AG10803 (cell line): ENCODE measurements around the gene YKT6.

Experiments used
- DNase-seq: peaks from one replicate; pipeline ENCODE4 v3.0.0; 2010; ENCODE audit warnings: low read depth
- H3K4me3 ChIP-seq: 2 replicates; pipeline ENCODE4 v1.5.1; 2011; ENCODE audit warnings: mild to moderate bottlenecking, low read length, control low read depth
- TF ChIP-seq, protein P1 (sequence below): conservative IDR thresholded peaks from 2 replicates; pipeline ENCODE4 v1.5.1; 2011; ENCODE audit warnings: mild to moderate bottlenecking, low read length, control low read depth, inconsistent platforms

The YKT6 gene

GRCh38 chr7:44210107-44210506 lies 9.3 kb downstream of the YKT6 start:
- TF ChIP-seq, protein P1, sequence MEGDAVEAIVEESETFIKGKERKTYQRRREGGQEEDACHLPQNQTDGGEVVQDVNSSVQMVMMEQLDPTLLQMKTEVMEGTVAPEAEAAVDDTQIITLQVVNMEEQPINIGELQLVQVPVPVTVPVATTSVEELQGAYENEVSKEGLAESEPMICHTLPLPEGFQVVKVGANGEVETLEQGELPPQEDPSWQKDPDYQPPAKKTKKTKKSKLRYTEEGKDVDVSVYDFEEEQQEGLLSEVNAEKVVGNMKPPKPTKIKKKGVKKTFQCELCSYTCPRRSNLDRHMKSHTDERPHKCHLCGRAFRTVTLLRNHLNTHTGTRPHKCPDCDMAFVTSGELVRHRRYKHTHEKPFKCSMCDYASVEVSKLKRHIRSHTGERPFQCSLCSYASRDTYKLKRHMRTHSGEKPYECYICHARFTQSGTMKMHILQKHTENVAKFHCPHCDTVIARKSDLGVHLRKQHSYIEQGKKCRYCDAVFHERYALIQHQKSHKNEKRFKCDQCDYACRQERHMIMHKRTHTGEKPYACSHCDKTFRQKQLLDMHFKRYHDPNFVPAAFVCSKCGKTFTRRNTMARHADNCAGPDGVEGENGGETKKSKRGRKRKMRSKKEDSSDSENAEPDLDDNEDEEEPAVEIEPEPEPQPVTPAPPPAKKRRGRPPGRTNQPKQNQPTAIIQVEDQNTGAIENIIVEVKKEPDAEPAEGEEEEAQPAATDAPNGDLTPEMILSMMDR = no peak
- DNase-seq = no peak

GRCh38 chr7:44211126-44211675 lies 10.4 kb downstream of the YKT6 start:
- no peak for DNase-seq
- TF ChIP-seq, protein P1 = no peak

More at GRCh38 chr7:44210107-44210506, 9.3 kb downstream of the YKT6 start:
- H3K4me3 ChIP-seq = no peak overlapping the region

GRCh38 chr7:44212018-44212417 lies 11.2 kb downstream of the YKT6 start:
- H3K4me3 ChIP-seq = no peak overlapping the region
- TF ChIP-seq, protein P1 = no peak
- DNase-seq = no peak

More at GRCh38 chr7:44211126-44211675, 10.4 kb downstream of the YKT6 start:
- no peak overlapping the region for H3K4me3 ChIP-seq

- TF ChIP-seq, protein P1 = no peak
- no peak for DNase-seq
- no peak overlapping the region for H3K4me3 ChIP-seq
Observed at GRCh38 chr7:44212581-44213184, 11.9 kb downstream of the YKT6 start.

DNA sequence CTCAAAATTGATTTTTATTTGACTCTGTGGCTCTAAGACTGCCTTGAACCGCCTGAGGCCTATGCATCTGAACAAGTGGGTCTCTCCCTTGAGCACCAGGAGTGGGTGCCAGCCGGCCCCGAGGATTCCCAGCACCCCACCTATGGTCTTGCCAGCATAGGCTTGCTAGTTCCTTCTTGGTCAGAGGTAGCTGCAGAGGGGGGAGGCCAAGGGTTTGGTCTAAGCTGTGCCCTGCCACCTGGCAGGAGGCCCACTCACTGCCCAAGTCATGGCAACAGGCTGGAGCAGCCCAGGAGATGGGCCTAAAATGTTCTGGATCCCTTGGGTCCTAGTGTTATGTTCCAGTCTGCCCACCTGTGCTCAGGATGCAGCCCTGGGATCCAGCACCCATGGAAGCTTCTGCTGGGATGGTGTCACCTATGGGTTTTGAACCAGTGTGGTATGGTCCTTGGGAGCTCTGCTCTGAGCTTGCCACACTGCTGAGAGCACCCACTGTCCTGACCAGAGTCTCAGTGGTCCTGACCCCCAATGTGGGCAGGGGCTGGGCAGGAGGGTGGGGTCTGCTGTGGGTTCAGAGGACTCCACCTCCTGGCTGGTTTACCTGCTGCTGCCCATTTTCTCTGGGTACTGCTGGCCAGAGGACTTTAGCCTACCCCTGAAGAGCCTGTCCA lies 12.6 kb downstream of the YKT6 start:
- TF ChIP-seq, protein P1 = no peak
- no peak overlapping the region for H3K4me3 ChIP-seq
- DNase-seq = no peak

GRCh38 chr7:44213877-44214388 lies 13.2 kb downstream of the YKT6 start:
- no peak overlapping the region for H3K4me3 ChIP-seq
- DNase-seq = no peak
- TF ChIP-seq, protein P1 = no peak
